A673 (cell line): ENCODE results near the gene EFHC1. TPM values are rescaled to one million over a fixed set of nuclear protein-coding genes. Genes with fewer than 3 reads are reported as not detected.

ENCODE experiments used
- BruUV-seq: library from RNA; stranded (reverse); fragments of 400-500 nt; replicated peaks from 2 replicates; lab custom pipeline; 2021; lab: Mats Ljungman, UMichigan
- CTCF ChIA-PET: fragments of 300-600 bp; sonication (Branson Sonifier 250); formaldehyde crosslinking; loops from one replicate; lab custom pipeline; 2022; ENCODE audit warnings: antibody characterized with exemption; lab: Charles Lee
- POLR2A ChIA-PET: fragments of 300-600 bp; sonication (Branson Sonifier 250); formaldehyde crosslinking; loops from one replicate; lab custom pipeline; 2022; ENCODE audit warnings: antibody characterized with exemption; ENCODE audit not compliant: low non-redundant PET; lab: Charles Lee
- DNase-seq: peaks from one replicate; pipeline ENCODE4 v3.0.0-alpha.2; 2015; ENCODE audit warnings: low spot score
- H3K27ac ChIP-seq: fragments of 200-600 bp; sonication (generic); 2 replicates; pipeline ENCODE4 v1.5.1; 2016; ENCODE audit warnings: mixed run types, low read depth, mild to moderate bottlenecking, mixed read lengths, antibody characterized with exemption, low read length; ENCODE audit not compliant: poor library complexity, severe bottlenecking
- H3K27me3 ChIP-seq: fragments of 200-600 bp; sonication (generic); replicated peaks from 2 replicates; pipeline ENCODE4 v1.6.1; 2017; ENCODE audit warnings: mixed run types, low read depth, mild to moderate bottlenecking, mixed read lengths, antibody characterized with exemption, low read length; ENCODE audit not compliant: insufficient read depth, poor library complexity
- H3K36me3 ChIP-seq: fragments of 200-600 bp; sonication (generic); 2 replicates; pipeline ENCODE4 v1.6.1; 2016; ENCODE audit warnings: mixed run types, mild to moderate bottlenecking, mixed read lengths, antibody characterized with exemption, low read length; ENCODE audit not compliant: insufficient read depth, poor library complexity, severe bottlenecking
- H3K4me1 ChIP-seq: fragments of 200-600 bp; sonication (generic); 2 replicates; pipeline ENCODE4 v1.6.1; 2017; ENCODE audit warnings: mixed run types, mild to moderate bottlenecking, mixed read lengths, antibody characterized with exemption, low read length; ENCODE audit not compliant: insufficient read depth, poor library complexity, severe bottlenecking
- H3K4me3 ChIP-seq: fragments of 200-600 bp; sonication (generic); 2 replicates; pipeline ENCODE4 v1.5.1; 2016; ENCODE audit warnings: low read depth, mixed run types, mild to moderate bottlenecking, mixed read lengths, low read length; ENCODE audit not compliant: poor library complexity, severe bottlenecking
- H3K9me3 ChIP-seq: fragments of 200-600 bp; sonication (generic); 2 replicates; pipeline ENCODE4 v1.6.1; 2016; ENCODE audit warnings: mixed run types, low read depth, mild to moderate bottlenecking, mixed read lengths, antibody characterized with exemption, low read length; ENCODE audit not compliant: poor library complexity, severe bottlenecking
- EZH2 ChIP-seq: fragments of 200-600 bp; sonication (generic); IDR thresholded peaks from 2 replicates; pipeline ENCODE4 v1.6.1; 2017; ENCODE audit warnings: borderline replicate concordance, low read depth, mild to moderate bottlenecking, mixed read lengths, antibody characterized with exemption, low read length; ENCODE audit not compliant: poor library complexity, severe bottlenecking
- intact Hi-C: fragments of 100-400 bp; cut with micrococcal nuclease; formaldehyde crosslinking; loops from one replicate; pipeline ENCODE4 v1.10.0; 2022; ENCODE audit not compliant: unreplicated experiment
- total RNA-seq: library from RNA; stranded (reverse); gene quantifications from 2 replicates; pipeline ENCODE4 v1.2.3, GENCODE V29; 2021
- TF ChIP-seq, protein P1 (sequence below): fragments of 300-800, 200-600 bp; sonication (generic); conservative IDR thresholded peaks from 2 replicates; pipeline ENCODE4 v1.5.1; 2017; ENCODE audit warnings: low read depth, mild to moderate bottlenecking, antibody characterized with exemption, low read length, moderate library complexity, mixed read lengths

EFHC1 gene
- total RNA-seq, 1 experiment from 2014 or later = 16.9 TPM

DNA sequence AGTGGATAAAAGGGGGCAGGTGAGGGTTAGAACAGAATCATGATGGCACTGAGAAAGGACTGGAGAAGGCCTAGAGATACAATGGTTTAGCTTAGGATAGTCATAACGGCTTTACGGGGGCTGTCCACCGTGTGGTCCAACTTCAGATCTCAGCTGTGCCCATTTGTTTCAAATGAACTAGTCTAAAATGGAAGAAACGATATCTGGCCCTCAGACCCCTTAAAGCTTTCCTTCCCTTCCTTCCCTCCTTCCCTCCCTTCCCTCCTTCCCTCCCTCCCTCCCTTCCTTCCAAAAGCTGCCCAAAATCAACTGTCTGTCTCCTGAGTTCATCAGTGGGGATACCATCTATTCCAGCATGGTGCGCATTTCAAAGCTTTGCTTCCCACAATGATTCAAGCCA lies 128.9 kb downstream of the EFHC1 start:
- intact Hi-C loops = no loop called here
- no peak for DNase-seq
- no peaks in the 10 kb centered on the region for H3K27me3 ChIP-seq
- ChIA-PET POLR2A (interaction anchor here (0.8 kb wide), 1 partner anchor 27 kb away, joined by 22 read pairs; no protein-coding TSS in a partner anchor), CTCF (interaction anchor here (0.6 to 0.8 kb wide), 2 partner anchors 10 to 25 kb away, joined by 4 to 6 read pairs; no protein-coding TSS in a partner anchor)
- H3K9me3 ChIP-seq = no peaks in the 10 kb centered on the region
- no peaks in the 10 kb centered on the region for H3K36me3 ChIP-seq
- no peak overlapping the region for H3K27ac ChIP-seq
- TF ChIP-seq, protein P1, sequence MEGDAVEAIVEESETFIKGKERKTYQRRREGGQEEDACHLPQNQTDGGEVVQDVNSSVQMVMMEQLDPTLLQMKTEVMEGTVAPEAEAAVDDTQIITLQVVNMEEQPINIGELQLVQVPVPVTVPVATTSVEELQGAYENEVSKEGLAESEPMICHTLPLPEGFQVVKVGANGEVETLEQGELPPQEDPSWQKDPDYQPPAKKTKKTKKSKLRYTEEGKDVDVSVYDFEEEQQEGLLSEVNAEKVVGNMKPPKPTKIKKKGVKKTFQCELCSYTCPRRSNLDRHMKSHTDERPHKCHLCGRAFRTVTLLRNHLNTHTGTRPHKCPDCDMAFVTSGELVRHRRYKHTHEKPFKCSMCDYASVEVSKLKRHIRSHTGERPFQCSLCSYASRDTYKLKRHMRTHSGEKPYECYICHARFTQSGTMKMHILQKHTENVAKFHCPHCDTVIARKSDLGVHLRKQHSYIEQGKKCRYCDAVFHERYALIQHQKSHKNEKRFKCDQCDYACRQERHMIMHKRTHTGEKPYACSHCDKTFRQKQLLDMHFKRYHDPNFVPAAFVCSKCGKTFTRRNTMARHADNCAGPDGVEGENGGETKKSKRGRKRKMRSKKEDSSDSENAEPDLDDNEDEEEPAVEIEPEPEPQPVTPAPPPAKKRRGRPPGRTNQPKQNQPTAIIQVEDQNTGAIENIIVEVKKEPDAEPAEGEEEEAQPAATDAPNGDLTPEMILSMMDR = no peak
- no peak for TF ChIP-seq EZH2
- H3K4me1 ChIP-seq = peaks cover 63% of the 10 kb centered on the region
- BruUV-seq = no TSS peak
- H3K4me3 ChIP-seq = no peak overlapping the region

DNA sequence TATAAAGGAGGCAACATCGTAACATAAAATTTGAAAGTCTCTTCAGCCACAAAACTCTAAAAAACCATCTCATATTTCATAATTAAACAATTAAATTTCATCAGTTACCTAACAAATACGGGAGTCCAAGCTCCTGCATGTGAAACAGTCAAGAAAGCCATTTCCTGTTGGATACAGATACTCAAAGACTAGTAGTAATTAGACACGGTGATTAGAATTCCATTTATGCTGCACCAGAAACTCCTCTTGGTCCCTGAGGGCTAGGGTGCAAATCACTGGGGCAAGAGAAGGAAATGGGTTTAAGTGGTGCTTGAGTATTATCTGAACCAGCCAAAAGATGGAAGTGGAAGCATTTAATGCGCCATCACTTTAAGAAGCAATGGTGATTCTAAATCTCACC lies 129.3 kb downstream of the EFHC1 start:
- TF ChIP-seq EZH2 = no peak
- no peaks in the 10 kb centered on the region for H3K27me3 ChIP-seq
- CTCF ChIA-PET = interaction anchor here (0.6 to 0.8 kb wide), 2 partner anchors 10 to 24 kb away, joined by 4 to 6 read pairs; no protein-coding TSS in a partner anchor
- H3K36me3 ChIP-seq = no peaks in the 10 kb centered on the region
- POLR2A ChIA-PET = interaction anchor here (0.8 kb wide), 1 partner anchor 27 kb away, joined by 22 read pairs; no protein-coding TSS in a partner anchor
- peaks cover 59% of the 10 kb centered on the region for H3K4me1 ChIP-seq
- DNase-seq = peak; percentile 94
- intact Hi-C loops = no loop called here
- BruUV-seq = no TSS peak
- no peak overlapping the region for H3K27ac ChIP-seq
- no peak overlapping the region for H3K4me3 ChIP-seq
- no peaks in the 10 kb centered on the region for H3K9me3 ChIP-seq

DNA sequence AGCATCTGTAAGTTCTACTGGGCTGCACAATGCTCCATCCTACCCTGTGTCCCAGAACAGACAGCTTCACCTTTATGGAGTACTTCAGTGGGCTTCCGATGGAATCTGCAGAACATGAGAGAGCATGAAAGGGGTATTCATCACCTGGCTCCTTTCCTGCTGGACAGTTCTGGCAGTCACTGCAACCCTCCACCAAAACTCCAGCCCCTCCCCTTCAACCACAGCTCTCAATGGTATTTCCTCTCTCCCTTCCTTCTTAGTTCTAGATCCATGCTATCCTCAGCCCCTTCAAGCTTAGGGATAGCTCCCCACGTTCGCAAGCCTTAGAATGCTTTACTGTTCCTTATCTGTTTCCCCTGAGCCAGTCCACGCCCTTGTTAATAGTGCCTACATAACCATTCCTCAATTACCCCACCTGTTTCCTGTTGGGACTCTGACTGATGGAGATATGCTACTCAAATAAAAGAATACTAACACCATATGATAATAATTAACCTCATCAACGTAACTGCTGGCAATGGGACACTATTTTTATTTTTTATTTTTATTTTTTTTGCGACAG lies 130.0 kb downstream of the EFHC1 start:
- ChIA-PET POLR2A (no interaction called here), CTCF (interaction anchor here (0.8 kb wide), 1 partner anchor 11 kb away, joined by 4 read pairs; no protein-coding TSS in a partner anchor)
- intact Hi-C loops = no loop called here
- no TSS peak for BruUV-seq
- no peak for TF ChIP-seq EZH2
- TF ChIP-seq, protein P1 = no peak
- Histone ChIP-seq H3K27me3 (no peaks in the 10 kb centered on the region), H3K36me3 (no peaks in the 10 kb centered on the region), H3K4me1 (peaks cover 52% of the 10 kb centered on the region), H3K9me3 (no peaks in the 10 kb centered on the region), H3K27ac (no peak overlapping the region), H3K4me3 (no peak overlapping the region)
- DNase-seq = peak; percentile 39
